ENCODE measurements around the gene P2RX1.

- no peak for TF ChIP-seq POLR2A (IDR thresholded peaks at IDR 0.05)
- TF ChIP-seq CTCF (IDR thresholded peaks at IDR 0.05) = no peak
- TF ChIP-seq EP300 (IDR thresholded peaks at IDR 0.05) = no peak
These were observed 46.1 kb upstream of the P2RX1 start for GRCh38 chr17:3962217-3962964.
